Progenitor cell of endocrine pancreas (in vitro differentiated cells): ENCODE measurements around the gene LEO1. TPM values are rescaled to one million over a fixed set of nuclear protein-coding genes. Genes with fewer than 3 reads are reported as not detected.
A peak's percentile ranks its signal among the peaks of the same experiment; 100 is the strongest.

Experiments
- DNase-seq: peaks from one replicate; pipeline ENCODE4 v3.0.0; 2021; ENCODE audit warnings: low spot score; ENCODE audit not compliant: unreplicated experiment
- H3K27ac Mint-ChIP-seq: 2 replicates; pipeline ENCODE4 v1.8.0; 2021; ENCODE audit warnings: mild to moderate bottlenecking, moderate library complexity, mixed read lengths
- H3K27me3 Mint-ChIP-seq: 2 replicates; pipeline ENCODE4 v1.8.0; 2021; ENCODE audit warnings: mixed read lengths
- H3K36me3 Mint-ChIP-seq: 2 replicates; pipeline ENCODE4 v1.8.0; 2022; ENCODE audit warnings: mixed read lengths; ENCODE audit not compliant: insufficient read depth
- H3K4me1 Mint-ChIP-seq: 2 replicates; pipeline ENCODE4 v1.8.0; 2021; ENCODE audit warnings: low read depth, mixed read lengths
- H3K4me3 Mint-ChIP-seq: 2 replicates; pipeline ENCODE4 v1.8.0; 2021; ENCODE audit warnings: low read depth, mild to moderate bottlenecking, moderate library complexity, mixed read lengths
- H3K9me3 Mint-ChIP-seq: 2 replicates; pipeline ENCODE4 v1.8.0; 2021; ENCODE audit warnings: low read depth, mixed read lengths
- CTCF ChIP-seq: fragments of 200-600 bp; sonication (generic); IDR thresholded peaks from one replicate; pipeline ENCODE4 v1.5.0; 2021; ENCODE audit warnings: antibody characterized with exemption, mild to moderate bottlenecking; ENCODE audit not compliant: unreplicated experiment
- total RNA-seq: library from RNA; stranded (reverse); gene quantifications from 2 replicates; pipeline ENCODE4 v1.2.1, GENCODE V29; 2021

Gene LEO1
- total RNA-seq, 1 donor from 2014 or later, result 25.7 TPM

- Mint-ChIP-seq H3K4me3 (no peak overlapping the region), H3K4me1 (no peaks in the 10 kb centered on the region), H3K27me3 (no peaks in the 10 kb centered on the region), H3K9me3 (no peaks in the 10 kb centered on the region), H3K36me3 (no peaks in the 10 kb centered on the region), H3K27ac (no peak overlapping the region)
- TF ChIP-seq CTCF, result no peak
- DNase-seq, result no peak
Observed at GRCh38 chr15:51992953-51993352, 21.4 kb upstream of the LEO1 start.

- Mint-ChIP-seq H3K27ac (no peak overlapping the region), H3K4me3 (no peak overlapping the region), H3K9me3 (no peaks in the 10 kb centered on the region), H3K4me1 (no peaks in the 10 kb centered on the region), H3K36me3 (no peaks in the 10 kb centered on the region), H3K27me3 (no peaks in the 10 kb centered on the region)
- DNase-seq, result no peak
- no peak for TF ChIP-seq CTCF
Observed at GRCh38 chr15:51991141-51991540, 19.6 kb upstream of the LEO1 start.

GRCh38 chr15:51982770-51983103, 11.2 kb upstream of the LEO1 start:
- no peak for DNase-seq
- H3K4me3 Mint-ChIP-seq, result no peak overlapping the region
- no peaks in the 10 kb centered on the region for H3K36me3 Mint-ChIP-seq
- no peaks in the 10 kb centered on the region for H3K27me3 Mint-ChIP-seq
- H3K9me3 Mint-ChIP-seq, result no peaks in the 10 kb centered on the region
- peaks cover 1% of the 10 kb centered on the region for H3K4me1 Mint-ChIP-seq
- no peak overlapping the region for H3K27ac Mint-ChIP-seq
- TF ChIP-seq CTCF, result no peak

- H3K4me1 Mint-ChIP-seq, result peaks cover 1% of the 10 kb centered on the region
- no peak overlapping the region for H3K27ac Mint-ChIP-seq
- no peaks in the 10 kb centered on the region for H3K36me3 Mint-ChIP-seq
- H3K4me3 Mint-ChIP-seq, result no peak overlapping the region
- H3K27me3 Mint-ChIP-seq, result no peaks in the 10 kb centered on the region
- DNase-seq, result no peak
- H3K9me3 Mint-ChIP-seq, result no peaks in the 10 kb centered on the region
- peak; percentile 60 for TF ChIP-seq CTCF
Observed at GRCh38 chr15:51982013-51982769, 10.6 kb upstream of the LEO1 start.

- H3K36me3 Mint-ChIP-seq, result no peaks in the 10 kb centered on the region
- H3K27me3 Mint-ChIP-seq, result no peaks in the 10 kb centered on the region
Observed at GRCh38 chr15:51973775-51974174, 2.2 kb upstream of the LEO1 start.

More at GRCh38 chr15:51973775-51974174, 2.2 kb upstream of the LEO1 start:
- DNase-seq, result no peak
- no peak overlapping the region for H3K4me3 Mint-ChIP-seq
- no peak overlapping the region for H3K27ac Mint-ChIP-seq
- H3K9me3 Mint-ChIP-seq, result no peaks in the 10 kb centered on the region
- H3K4me1 Mint-ChIP-seq, result peaks cover 15% of the 10 kb centered on the region
- no peak for TF ChIP-seq CTCF
